SU-DHL-6 (cell line): Measurements from ENCODE around the gene FSHR.

Experiments used
- EZH2phosphoT487 ChIP-seq: fragments of 200-600 bp; sonication (generic), shearing (Covaris generic); conservative IDR thresholded peaks from 2 replicates; pipeline ENCODE4 v1.6.1; 2018; ENCODE audit warnings: mild to moderate bottlenecking, antibody characterized with exemption, low read length, moderate library complexity, mixed read lengths
- TF ChIP-seq, protein P1 (sequence below): fragments of 200-600 bp; sonication (generic); IDR thresholded peaks from one replicate; pipeline ENCODE4 v1.5.1; 2017; ENCODE audit warnings: antibody characterized with exemption, mild to moderate bottlenecking, low read length, moderate library complexity; ENCODE audit not compliant: insufficient read depth, poor library complexity, severe bottlenecking

GRCh38 chr2:48961009-48961408 lies 193.3 kb downstream of the FSHR start:
- TF ChIP-seq, protein P1, sequence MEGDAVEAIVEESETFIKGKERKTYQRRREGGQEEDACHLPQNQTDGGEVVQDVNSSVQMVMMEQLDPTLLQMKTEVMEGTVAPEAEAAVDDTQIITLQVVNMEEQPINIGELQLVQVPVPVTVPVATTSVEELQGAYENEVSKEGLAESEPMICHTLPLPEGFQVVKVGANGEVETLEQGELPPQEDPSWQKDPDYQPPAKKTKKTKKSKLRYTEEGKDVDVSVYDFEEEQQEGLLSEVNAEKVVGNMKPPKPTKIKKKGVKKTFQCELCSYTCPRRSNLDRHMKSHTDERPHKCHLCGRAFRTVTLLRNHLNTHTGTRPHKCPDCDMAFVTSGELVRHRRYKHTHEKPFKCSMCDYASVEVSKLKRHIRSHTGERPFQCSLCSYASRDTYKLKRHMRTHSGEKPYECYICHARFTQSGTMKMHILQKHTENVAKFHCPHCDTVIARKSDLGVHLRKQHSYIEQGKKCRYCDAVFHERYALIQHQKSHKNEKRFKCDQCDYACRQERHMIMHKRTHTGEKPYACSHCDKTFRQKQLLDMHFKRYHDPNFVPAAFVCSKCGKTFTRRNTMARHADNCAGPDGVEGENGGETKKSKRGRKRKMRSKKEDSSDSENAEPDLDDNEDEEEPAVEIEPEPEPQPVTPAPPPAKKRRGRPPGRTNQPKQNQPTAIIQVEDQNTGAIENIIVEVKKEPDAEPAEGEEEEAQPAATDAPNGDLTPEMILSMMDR = no peak
- no peak for TF ChIP-seq EZH2phosphoT487
